ENCODE data around the gene PTPRK. TPM values are rescaled to one million over a fixed set of nuclear protein-coding genes. Genes with fewer than 3 reads are reported as not detected.

PTPRK gene
- total RNA-seq, 2 experiments from 2014 or later: 0.50 to 0.53 TPM

DNA sequence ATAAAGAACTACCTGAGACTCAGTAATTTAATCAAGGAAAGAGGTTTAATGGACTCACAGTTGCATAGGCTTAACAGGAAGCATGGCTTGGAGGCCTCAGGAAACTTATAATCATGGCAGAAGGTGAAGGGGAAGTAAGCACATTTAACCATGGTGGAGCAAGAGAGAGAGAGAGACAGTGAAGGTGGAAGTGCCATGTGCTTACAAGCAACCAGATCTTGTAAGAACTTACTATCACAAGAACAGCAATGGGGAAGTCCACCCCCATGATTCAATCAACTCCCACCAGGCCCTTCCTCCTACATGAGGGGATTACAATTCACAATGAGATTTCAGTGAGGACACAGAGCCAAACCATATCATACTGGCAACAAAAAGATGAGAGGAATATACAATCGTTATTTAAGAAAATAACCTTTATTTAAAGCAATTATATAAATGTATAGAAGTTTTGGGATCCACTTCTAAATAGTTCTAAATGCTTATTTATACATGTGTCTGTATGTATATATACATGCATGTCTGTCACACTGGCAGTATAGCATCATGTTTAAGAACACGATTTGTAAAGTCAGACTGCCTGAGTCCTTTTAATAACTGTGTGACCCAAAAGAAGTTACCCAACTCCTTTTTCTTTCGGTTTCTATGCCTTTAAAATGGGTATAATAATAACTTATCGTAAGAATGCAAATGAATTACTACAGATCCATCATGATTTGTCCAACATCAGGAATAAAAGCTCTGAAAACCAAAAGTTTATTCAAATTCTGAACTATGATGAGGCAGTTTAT lies 363.9 kb downstream of the PTPRK start:
- ChIA-PET CTCF (no interaction called here), POLR2A (no interaction called here)
- DNase-seq: no peak
- Mint-ChIP-seq H3K9me3 (no peaks in the 10 kb centered on the region), H3K4me1 (no peaks in the 10 kb centered on the region), H3K27ac (no peak overlapping the region), H3K36me3 (ENCODE audit: low read depth) (no peaks in the 10 kb centered on the region), H3K27me3 (no peaks in the 10 kb centered on the region), H3K4me3 (no peak overlapping the region)

DNA sequence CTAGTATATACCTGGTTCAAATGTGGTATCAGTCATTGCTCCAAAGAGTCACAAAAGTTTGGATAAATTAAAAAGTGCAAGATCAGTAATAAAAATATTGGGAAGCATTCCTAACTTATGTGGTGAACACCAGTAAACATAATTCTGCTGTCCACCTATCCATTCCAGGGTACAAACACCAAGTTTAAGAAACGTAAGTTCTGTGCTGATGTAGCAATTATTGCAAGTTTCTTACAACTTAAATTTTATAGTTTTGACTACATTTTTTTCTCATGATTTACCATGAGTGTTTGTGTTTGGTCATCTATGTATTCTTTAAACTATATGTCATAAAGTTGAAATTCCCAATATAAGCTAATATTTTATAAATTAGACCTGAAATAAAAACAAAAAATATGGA lies 364.6 kb downstream of the PTPRK start:
- H3K4me3 Mint-ChIP-seq: no peak overlapping the region
- DNase-seq: no peak
- no peaks in the 10 kb centered on the region for H3K4me1 Mint-ChIP-seq
- H3K27me3 Mint-ChIP-seq: no peaks in the 10 kb centered on the region
- no peak overlapping the region for H3K27ac Mint-ChIP-seq
- no peaks in the 10 kb centered on the region for H3K36me3 Mint-ChIP-seq (ENCODE audit: low read depth)
- POLR2A ChIA-PET: no interaction called here
- CTCF ChIA-PET: no interaction called here
- no peaks in the 10 kb centered on the region for H3K9me3 Mint-ChIP-seq

DNA sequence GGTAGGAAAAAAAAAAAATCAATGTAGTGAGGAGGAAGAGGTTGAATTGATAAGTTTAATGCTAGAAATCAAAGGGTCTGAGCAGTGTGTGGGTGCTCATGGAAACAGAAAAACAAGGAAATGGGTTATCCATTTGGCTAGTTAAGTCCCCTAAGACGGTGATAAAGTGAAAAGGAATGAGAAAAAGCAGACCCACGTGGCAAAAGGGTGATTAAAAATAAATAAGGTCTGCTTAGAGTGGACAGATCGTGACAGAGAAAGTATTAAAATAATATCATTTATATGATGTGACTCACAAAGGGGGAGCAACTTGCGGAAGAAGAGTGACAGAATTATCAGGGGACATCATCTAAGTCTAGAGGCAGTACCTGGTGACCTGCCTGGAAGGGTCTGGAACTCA lies 367.8 kb downstream of the PTPRK start:
- DNase-seq: no peak
- ChIA-PET POLR2A (no interaction called here), CTCF (no interaction called here)
- H3K36me3 Mint-ChIP-seq (ENCODE audit: low read depth): no peaks in the 10 kb centered on the region
- no peaks in the 10 kb centered on the region for H3K9me3 Mint-ChIP-seq
- no peak overlapping the region for H3K27ac Mint-ChIP-seq
- H3K4me1 Mint-ChIP-seq: no peaks in the 10 kb centered on the region
- H3K4me3 Mint-ChIP-seq: no peak overlapping the region
- H3K27me3 Mint-ChIP-seq: no peaks in the 10 kb centered on the region

DNA sequence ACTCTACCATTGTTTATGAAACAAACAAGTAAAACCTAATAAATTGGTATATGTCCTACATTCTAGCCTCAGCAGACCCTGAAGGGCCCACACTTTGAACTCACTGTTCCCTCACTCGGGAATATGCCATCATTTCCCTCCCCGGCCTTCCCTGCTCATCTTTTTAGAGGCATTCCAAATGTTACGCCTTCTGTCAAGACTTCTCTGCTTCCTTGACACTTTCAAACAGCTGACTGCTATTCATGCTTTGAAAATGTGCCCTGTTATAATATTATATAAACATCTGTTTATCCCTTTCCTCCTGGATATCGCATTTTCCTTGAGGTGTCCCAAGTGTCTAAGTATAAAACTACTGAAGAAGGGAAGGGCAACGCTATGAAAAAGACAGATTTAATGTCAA lies 370.0 kb downstream of the PTPRK start:
- H3K27ac Mint-ChIP-seq: no peak overlapping the region
- no peak overlapping the region for H3K4me3 Mint-ChIP-seq
- no peaks in the 10 kb centered on the region for H3K4me1 Mint-ChIP-seq
- POLR2A ChIA-PET: no interaction called here
- H3K36me3 Mint-ChIP-seq (ENCODE audit: low read depth): no peaks in the 10 kb centered on the region
- no peaks in the 10 kb centered on the region for H3K9me3 Mint-ChIP-seq
- no peak for DNase-seq
- H3K27me3 Mint-ChIP-seq: no peaks in the 10 kb centered on the region
- CTCF ChIA-PET: no interaction called here

DNA sequence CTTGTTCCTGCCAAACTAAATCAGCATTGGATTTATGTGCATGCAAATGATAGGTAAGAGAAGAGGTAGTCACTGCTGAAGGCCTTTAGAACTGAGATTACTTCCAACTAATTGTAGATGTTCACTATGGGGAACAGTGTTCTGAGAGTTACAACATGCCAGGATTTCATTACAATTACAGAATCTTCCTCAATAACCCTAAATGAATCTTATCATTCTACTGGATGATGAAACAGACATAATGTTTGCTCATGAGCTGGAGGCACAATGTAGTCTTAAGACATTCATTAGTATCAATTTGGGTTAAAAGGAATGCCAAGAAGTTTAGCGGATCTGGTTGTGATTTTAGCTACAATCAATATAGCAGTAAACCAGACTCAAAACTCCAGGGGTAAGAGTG lies 370.6 kb downstream of the PTPRK start:
- POLR2A ChIA-PET: no interaction called here
- CTCF ChIA-PET: no interaction called here
- Mint-ChIP-seq H3K4me1 (no peaks in the 10 kb centered on the region), H3K4me3 (no peak overlapping the region), H3K36me3 (ENCODE audit: low read depth) (no peaks in the 10 kb centered on the region), H3K27me3 (no peaks in the 10 kb centered on the region), H3K27ac (no peak overlapping the region), H3K9me3 (no peaks in the 10 kb centered on the region)
- no peak for DNase-seq

DNA sequence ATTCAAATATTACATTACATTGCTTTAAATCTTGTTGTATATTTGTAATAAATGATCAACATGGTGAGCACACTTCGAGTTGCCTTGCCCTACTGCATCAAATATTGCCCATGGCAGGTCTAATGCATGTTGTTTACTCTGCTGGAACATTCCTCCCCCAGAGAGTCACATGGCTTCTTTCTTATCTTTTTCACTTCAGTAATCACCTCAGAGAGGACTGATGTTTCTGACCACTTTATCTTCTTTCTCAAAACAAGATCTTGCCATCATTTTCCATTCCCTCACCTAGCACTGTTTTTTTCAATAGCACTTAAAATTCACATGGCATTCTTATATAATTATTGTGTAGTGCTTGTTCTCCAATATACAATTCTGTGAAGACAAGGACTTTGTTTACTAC lies 376.1 kb downstream of the PTPRK start:
- no peaks in the 10 kb centered on the region for H3K9me3 Mint-ChIP-seq
- POLR2A ChIA-PET: no interaction called here
- DNase-seq: no peak
- H3K36me3 Mint-ChIP-seq (ENCODE audit: low read depth): no peaks in the 10 kb centered on the region
- H3K4me3 Mint-ChIP-seq: no peak overlapping the region
- H3K4me1 Mint-ChIP-seq: no peaks in the 10 kb centered on the region
- H3K27ac Mint-ChIP-seq: no peak overlapping the region
- no peaks in the 10 kb centered on the region for H3K27me3 Mint-ChIP-seq
- CTCF ChIA-PET: no interaction called here

DNA sequence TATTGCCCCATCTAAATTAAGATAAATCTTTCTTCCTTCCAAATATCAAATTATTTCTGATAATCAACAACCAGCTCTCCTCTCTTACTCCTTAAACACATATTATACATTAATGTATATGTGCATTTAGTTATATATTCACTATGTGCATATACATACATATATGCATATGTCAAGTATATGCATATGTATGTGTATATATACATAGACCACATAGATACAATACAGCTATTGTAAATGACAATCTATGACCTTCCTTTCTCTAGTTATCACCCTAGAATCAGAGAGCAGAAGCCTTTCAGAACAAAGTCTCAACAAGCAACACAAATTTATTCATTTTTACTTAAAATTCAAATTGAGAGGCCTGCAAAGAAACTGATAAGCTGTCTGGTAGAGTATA lies 378.5 kb downstream of the PTPRK start:
- H3K4me1 Mint-ChIP-seq: no peaks in the 10 kb centered on the region
- H3K27me3 Mint-ChIP-seq: no peaks in the 10 kb centered on the region
- no peak overlapping the region for H3K4me3 Mint-ChIP-seq
- ChIA-PET POLR2A (no interaction called here), CTCF (no interaction called here)
- no peak for DNase-seq
- H3K27ac Mint-ChIP-seq: no peak overlapping the region
- H3K36me3 Mint-ChIP-seq (ENCODE audit: low read depth): no peaks in the 10 kb centered on the region
- no peaks in the 10 kb centered on the region for H3K9me3 Mint-ChIP-seq

DNA sequence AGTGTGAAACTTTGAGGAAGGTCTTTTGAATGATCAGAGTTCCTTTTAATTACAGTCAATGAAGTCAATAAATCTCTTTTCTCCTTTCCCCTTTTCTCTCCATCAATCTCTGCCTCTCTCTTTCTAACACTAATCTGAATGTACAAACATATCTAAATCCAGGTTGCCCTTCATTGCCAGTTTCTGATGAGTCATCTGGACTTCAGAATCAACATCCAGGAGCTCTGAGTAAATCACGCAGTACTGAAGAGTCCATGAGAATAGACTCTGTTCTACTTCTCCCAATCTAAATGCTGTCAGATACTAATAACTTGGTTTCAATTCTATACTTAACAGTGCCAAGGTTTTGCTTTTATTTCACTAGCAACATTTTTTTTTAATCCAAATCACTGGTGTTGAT lies 380.9 kb downstream of the PTPRK start:
- no peak overlapping the region for H3K27ac Mint-ChIP-seq
- POLR2A ChIA-PET: no interaction called here
- no peaks in the 10 kb centered on the region for H3K9me3 Mint-ChIP-seq
- H3K4me1 Mint-ChIP-seq: peaks cover 5% of the 10 kb centered on the region
- no peaks in the 10 kb centered on the region for H3K36me3 Mint-ChIP-seq (ENCODE audit: low read depth)
- DNase-seq: no peak
- H3K4me3 Mint-ChIP-seq: no peak overlapping the region
- H3K27me3 Mint-ChIP-seq: no peaks in the 10 kb centered on the region
- CTCF ChIA-PET: no interaction called here

DNA sequence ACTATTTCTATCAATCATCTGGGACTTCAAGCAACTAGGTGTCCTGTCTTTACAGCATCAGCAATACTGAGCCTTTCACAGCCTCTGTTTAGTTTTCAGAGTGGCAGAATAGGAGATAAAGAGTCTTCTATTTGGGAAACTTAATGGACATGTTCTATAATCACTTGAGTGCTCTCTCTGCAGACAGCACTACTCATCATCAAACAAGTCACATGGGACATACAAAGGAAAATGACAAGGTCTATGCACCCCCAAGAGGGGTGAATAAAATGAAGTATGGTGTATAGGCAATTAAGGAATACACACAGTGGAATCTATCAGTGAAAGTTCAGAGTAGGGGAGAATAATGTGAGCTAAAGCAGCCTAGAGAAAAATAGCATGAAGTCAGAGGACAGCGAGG lies 381.7 kb downstream of the PTPRK start:
- H3K4me1 Mint-ChIP-seq: peaks cover 5% of the 10 kb centered on the region
- CTCF ChIA-PET: no interaction called here
- no peak for DNase-seq
- POLR2A ChIA-PET: no interaction called here
- no peaks in the 10 kb centered on the region for H3K27me3 Mint-ChIP-seq
- no peak overlapping the region for H3K4me3 Mint-ChIP-seq
- no peaks in the 10 kb centered on the region for H3K9me3 Mint-ChIP-seq
- no peaks in the 10 kb centered on the region for H3K36me3 Mint-ChIP-seq (ENCODE audit: low read depth)
- H3K27ac Mint-ChIP-seq: no peak overlapping the region

DNA sequence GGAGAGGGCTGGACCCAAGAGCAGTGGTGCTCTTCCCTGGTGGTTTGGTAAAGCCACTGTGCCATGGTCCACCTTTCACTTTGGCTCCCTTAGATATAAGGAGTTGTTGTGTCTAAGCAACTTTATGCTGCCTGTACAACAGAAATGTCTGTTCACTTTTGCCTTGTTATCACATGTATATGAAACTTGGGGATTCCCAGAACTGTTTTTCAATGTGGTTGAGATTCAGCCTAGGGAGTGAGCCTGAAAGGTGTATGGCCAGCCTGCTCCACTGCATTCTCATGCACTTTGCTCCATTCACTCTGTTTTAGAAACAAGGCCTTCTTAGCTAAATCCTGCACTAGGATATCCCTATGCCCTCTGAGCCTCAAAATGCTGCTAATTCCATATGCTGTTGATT lies 385.1 kb downstream of the PTPRK start:
- peaks cover 8% of the 10 kb centered on the region for H3K4me1 Mint-ChIP-seq
- H3K9me3 Mint-ChIP-seq: peaks cover 2% of the 10 kb centered on the region
- ChIA-PET POLR2A (no interaction called here), CTCF (no interaction called here)
- H3K4me3 Mint-ChIP-seq: no peak overlapping the region
- no peak for DNase-seq
- no peaks in the 10 kb centered on the region for H3K27me3 Mint-ChIP-seq
- H3K36me3 Mint-ChIP-seq (ENCODE audit: low read depth): no peaks in the 10 kb centered on the region
- no peak overlapping the region for H3K27ac Mint-ChIP-seq

DNA sequence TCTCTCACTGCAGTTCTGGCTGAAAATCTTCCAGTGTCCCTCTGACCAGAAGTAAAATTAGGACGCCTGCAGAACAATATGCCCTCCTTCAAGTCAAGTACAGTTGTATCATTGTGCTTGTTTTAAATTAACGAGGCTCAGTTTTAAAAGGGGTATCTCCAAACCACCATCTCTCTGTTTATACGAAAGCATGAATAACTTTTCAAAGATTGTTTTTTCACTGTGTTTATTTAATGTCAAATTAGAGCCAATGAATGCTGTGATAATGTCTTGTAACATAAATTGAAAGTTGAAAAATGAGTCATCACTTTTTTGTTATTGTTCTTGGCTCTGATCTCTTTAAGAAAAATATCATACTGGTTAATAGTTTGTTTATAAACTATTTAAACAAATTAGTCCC lies 388.8 kb downstream of the PTPRK start:
- no peak overlapping the region for H3K27ac Mint-ChIP-seq
- ChIA-PET CTCF (no interaction called here), POLR2A (no interaction called here)
- H3K36me3 Mint-ChIP-seq (ENCODE audit: low read depth): no peaks in the 10 kb centered on the region
- H3K9me3 Mint-ChIP-seq: peaks cover 2% of the 10 kb centered on the region
- no peaks in the 10 kb centered on the region for H3K27me3 Mint-ChIP-seq
- H3K4me3 Mint-ChIP-seq: no peak overlapping the region
- DNase-seq: no peak
- peaks cover 8% of the 10 kb centered on the region for H3K4me1 Mint-ChIP-seq

DNA sequence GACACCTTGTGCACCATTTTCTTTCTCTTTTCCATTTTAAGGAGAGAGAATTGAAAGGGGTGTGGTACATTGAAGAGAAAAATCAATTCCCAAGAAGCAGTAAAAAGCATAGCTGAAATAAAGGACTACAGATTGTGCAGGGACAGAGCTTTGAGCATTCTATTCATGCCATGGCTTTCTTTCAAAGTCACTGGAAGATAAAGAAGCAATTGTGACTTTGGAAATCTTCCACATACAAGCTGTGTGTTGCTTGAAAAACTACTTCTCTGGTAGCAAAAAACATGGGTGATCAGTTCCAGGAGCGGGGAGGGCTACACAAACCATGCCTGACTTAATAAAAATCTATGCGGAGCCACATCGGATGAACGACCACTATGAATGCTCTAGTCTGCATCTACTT lies 389.4 kb downstream of the PTPRK start:
- Mint-ChIP-seq H3K9me3 (peaks cover 2% of the 10 kb centered on the region), H3K4me1 (peaks cover 8% of the 10 kb centered on the region), H3K27ac (no peak overlapping the region), H3K27me3 (no peaks in the 10 kb centered on the region), H3K4me3 (no peak overlapping the region), H3K36me3 (ENCODE audit: low read depth) (no peaks in the 10 kb centered on the region)
- no peak for DNase-seq
- ChIA-PET CTCF (no interaction called here), POLR2A (no interaction called here)

DNA sequence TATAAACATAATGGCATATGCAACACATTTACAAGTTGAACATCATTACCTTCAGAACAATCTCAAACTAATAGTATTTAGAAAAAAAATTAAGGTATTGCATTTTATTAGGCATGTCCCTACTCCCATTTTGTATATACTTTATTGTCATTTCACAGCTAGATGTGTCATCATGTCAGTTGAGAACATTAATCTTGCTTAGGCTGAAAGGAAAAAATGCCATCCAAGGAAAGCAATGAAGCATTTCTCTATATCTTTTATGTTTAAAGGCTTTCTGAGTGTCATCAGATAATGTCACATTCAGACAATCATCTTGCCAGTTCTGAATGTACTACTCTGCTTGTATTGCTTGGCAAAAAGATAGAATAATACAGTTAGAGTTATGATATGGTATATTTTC lies 390.7 kb downstream of the PTPRK start:
- Mint-ChIP-seq H3K27ac (no peak overlapping the region), H3K9me3 (peaks cover 2% of the 10 kb centered on the region), H3K4me1 (peaks cover 3% of the 10 kb centered on the region), H3K36me3 (ENCODE audit: low read depth) (no peaks in the 10 kb centered on the region), H3K4me3 (no peak overlapping the region), H3K27me3 (no peaks in the 10 kb centered on the region)
- no peak for DNase-seq
- ChIA-PET CTCF (no interaction called here), POLR2A (no interaction called here)

DNA sequence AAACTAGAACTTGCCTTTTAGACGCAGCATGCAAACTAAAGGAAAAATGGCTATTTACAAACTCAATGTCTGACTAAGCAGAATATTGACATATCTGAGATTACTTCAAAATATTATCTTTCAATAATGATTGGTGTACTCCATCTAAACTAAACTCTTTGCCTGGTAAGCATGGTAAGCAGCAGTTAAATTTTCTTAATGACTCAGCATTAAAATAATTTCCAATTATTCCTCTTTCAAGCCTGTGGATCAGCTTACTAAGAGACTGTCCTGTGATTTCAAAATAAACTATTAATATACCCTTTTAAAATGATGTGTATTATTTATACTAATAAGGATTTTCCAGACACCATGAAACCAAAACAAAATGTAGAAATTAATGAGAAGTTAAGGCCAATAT lies 392.7 kb downstream of the PTPRK start:
- ChIA-PET POLR2A (no interaction called here), CTCF (no interaction called here)
- Mint-ChIP-seq H3K4me1 (peaks cover 2% of the 10 kb centered on the region), H3K4me3 (no peak overlapping the region), H3K36me3 (ENCODE audit: low read depth) (no peaks in the 10 kb centered on the region), H3K9me3 (peaks cover 2% of the 10 kb centered on the region), H3K27me3 (no peaks in the 10 kb centered on the region), H3K27ac (no peak overlapping the region)
- no peak for DNase-seq

DNA sequence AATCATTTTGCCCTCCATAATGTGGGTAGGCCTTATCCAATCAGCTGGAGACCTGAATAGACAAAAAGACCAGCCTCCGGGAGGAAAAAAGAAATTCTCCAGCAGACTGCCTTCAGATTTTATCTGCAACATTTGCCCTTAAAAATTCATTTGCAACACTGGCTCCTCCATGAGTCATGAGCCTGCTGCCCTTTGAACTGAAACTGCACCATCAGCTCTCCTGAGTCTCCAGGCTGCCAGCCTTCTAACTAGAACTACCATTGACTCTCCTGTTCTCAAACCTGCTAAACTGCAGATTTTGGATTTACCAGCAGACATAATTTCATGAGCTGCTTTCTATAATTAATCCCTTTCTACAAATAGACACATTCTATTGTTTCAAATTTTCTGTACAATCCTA lies 395.7 kb downstream of the PTPRK start:
- no peaks in the 10 kb centered on the region for H3K36me3 Mint-ChIP-seq (ENCODE audit: low read depth)
- ChIA-PET CTCF (interaction anchor here (1.3 kb wide), 1 partner anchor 269 kb away, joined by 3 read pairs; no protein-coding TSS in a partner anchor), POLR2A (no interaction called here)
- DNase-seq: no peak
- H3K4me1 Mint-ChIP-seq: no peaks in the 10 kb centered on the region
- H3K4me3 Mint-ChIP-seq: no peak overlapping the region
- no peaks in the 10 kb centered on the region for H3K9me3 Mint-ChIP-seq
- no peak overlapping the region for H3K27ac Mint-ChIP-seq
- H3K27me3 Mint-ChIP-seq: no peaks in the 10 kb centered on the region

Data from activated CD4-positive, alpha-beta memory T cell treated with anti-CD3 and anti-CD28 coated beads, Interleukin-2, amount 10 ng/mL, durations not matched to agents 7 days and 5 days (primary cell).